ENCODE results near the gene SULF2. TPM values are rescaled to one million over a fixed set of nuclear protein-coding genes. Genes with fewer than 3 reads are reported as not detected.
A peak's percentile ranks its signal among the peaks of the same experiment; 100 is the strongest.

SULF2 gene
- total and polyA plus RNA-seq, 9 of the 15 experiments (the other 6 are each of a cell fraction or from before 2014, with no cell fraction given) = 0.33 TPM; not detected in 8

DNA sequence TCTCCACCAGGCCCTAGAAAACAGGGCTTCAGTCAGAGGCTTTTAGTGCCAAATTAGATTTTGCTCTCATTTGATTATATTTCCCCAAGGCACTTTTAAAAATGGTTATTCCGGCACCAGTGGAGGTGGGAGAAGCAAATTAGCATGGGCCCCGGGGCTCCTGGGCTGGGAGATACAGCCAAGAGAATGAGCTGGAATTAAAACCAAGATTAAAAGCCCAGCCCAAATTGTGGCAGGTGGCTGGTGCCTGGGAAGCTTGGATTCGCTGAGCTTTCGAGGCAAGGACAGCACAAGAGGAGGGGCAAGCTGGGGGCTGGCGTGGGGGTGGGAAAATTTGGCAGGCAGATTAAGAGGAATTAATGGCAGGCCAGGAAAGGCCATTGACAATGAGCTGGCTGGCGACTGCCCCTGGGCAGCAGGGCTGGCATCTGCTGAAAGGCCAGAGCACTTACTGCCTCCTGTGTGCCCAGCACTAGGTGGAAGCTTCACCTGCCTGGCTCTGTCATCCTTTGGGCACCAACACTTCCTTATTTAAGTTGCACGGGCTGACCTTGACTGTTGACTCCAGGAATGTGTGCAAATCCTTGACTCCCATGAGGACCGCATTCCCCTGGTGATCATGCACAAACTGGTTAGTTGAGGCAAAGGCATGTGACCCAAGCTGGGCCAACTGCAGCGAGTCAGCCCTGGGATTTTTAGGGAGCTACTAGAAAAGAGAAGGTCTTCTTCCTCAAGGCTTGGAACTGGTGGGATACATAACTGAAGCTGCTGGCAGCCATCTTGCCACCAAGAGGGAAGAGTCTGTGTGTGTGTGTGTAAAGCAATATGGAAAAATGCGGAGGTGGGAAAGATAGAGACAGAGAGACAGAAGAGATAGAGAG is 76.1 kb downstream of the SULF2 start:
- DNase-seq (ENCODE audit: extremely low read depth in 1 of 4, low spot score in 3 of 4) (no peak), FAIRE-seq (no peak), ATAC-seq (no peak)
- Histone ChIP-seq H3K4me1 (replicated peaks in 1 of 2; ENCODE audit: control insufficient read depth in 2 of 2, insufficient read depth in 2 of 2, low read length in 2 of 2) (no peaks in the 10 kb centered on the region; a peak in 1 of 5 replicates), H3K79me2 (ENCODE audit: control insufficient read depth, insufficient read depth, low read length) (no peaks in the 10 kb centered on the region), H4K20me1 (replicated peaks; ENCODE audit: control insufficient read depth, insufficient read depth, low read length) (peaks cover 6% of the 10 kb centered on the region; the same call in 1 of the 2 replicates), H3K9me1 (ENCODE audit: control insufficient read depth, insufficient read depth, low read length) (peaks cover 2% of the 10 kb centered on the region), H3K4me3 (no peak overlapping the region), H3K4me2 (ENCODE audit: insufficient read depth, low read length) (no peak overlapping the region), H3K27me3 (ENCODE audit: control insufficient read depth in 2 of 2, insufficient read depth in 2 of 2, low read length in 2 of 2) (peaks cover 35 to 78% of the 10 kb centered on the region in 2 experiments), H3K36me3 (ENCODE audit: control insufficient read depth, insufficient read depth, low read length) (no peaks in the 10 kb centered on the region), H2AFZ (ENCODE audit: low read depth, low read length) (no peak overlapping the region), H3K9ac (ENCODE audit: insufficient read depth in 1 of 2, low read depth in 2 of 2, low read length in 2 of 2) (no peak overlapping the region), H3K27ac (ENCODE audit: extremely low read depth, low read depth, low read length) (no peak overlapping the region), H3K9me3 (replicated peaks; ENCODE audit: control insufficient read depth, insufficient read depth, low read depth, low read length) (no peaks in the 10 kb centered on the region)
- intact Hi-C loops (cut with micrococcal nuclease) = no loop called here
- WGBS (ENCODE audit: insufficient coverage, low coverage, missing lambda C conversion rate) = 2% methylated on average over 10 of the region's 10 CpGs
- CTCF ChIA-PET (ENCODE audit: low intra/inter-chr PET ratio) = no interaction called here
- no TSS peak for BruUV-seq (replicated peaks)
- in situ Hi-C loops (cut with MboI) = no loop called here
- POLR2A ChIA-PET = interaction anchor here (0.6 to 0.9 kb wide), 2 partner anchors 34 to 782 kb away, joined by 3 read pairs; no protein-coding TSS in a partner anchor
- TF ChIP-seq, protein P1, sequence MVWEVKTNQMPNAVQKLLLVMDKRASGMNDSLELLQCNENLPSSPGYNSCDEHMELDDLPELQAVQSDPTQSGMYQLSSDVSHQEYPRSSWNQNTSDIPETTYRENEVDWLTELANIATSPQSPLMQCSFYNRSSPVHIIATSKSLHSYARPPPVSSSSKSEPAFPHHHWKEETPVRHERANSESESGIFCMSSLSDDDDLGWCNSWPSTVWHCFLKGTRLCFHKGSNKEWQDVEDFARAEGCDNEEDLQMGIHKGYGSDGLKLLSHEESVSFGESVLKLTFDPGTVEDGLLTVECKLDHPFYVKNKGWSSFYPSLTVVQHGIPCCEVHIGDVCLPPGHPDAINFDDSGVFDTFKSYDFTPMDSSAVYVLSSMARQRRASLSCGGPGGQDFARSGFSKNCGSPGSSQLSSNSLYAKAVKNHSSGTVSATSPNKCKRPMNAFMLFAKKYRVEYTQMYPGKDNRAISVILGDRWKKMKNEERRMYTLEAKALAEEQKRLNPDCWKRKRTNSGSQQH (CRISPR knock-in tag; IDR thresholded peaks at IDR 0.05) = no peak
- TF ChIP-seq ZNF347 (CRISPR knock-in tag; IDR thresholded peaks at IDR 0.05; ENCODE audit: low read depth) (no peak), POLR3A (IDR thresholded peaks at IDR 0.05; ENCODE audit: borderline replicate concordance, extremely low read depth, insufficient read depth, insufficient read length) (no peak), ZNF184 (CRISPR knock-in tag; IDR thresholded peaks at IDR 0.05) (no peak), PHB (CRISPR knock-in tag; IDR thresholded peaks at IDR 0.05) (no peak)
- TF ChIP-seq, protein P2, sequence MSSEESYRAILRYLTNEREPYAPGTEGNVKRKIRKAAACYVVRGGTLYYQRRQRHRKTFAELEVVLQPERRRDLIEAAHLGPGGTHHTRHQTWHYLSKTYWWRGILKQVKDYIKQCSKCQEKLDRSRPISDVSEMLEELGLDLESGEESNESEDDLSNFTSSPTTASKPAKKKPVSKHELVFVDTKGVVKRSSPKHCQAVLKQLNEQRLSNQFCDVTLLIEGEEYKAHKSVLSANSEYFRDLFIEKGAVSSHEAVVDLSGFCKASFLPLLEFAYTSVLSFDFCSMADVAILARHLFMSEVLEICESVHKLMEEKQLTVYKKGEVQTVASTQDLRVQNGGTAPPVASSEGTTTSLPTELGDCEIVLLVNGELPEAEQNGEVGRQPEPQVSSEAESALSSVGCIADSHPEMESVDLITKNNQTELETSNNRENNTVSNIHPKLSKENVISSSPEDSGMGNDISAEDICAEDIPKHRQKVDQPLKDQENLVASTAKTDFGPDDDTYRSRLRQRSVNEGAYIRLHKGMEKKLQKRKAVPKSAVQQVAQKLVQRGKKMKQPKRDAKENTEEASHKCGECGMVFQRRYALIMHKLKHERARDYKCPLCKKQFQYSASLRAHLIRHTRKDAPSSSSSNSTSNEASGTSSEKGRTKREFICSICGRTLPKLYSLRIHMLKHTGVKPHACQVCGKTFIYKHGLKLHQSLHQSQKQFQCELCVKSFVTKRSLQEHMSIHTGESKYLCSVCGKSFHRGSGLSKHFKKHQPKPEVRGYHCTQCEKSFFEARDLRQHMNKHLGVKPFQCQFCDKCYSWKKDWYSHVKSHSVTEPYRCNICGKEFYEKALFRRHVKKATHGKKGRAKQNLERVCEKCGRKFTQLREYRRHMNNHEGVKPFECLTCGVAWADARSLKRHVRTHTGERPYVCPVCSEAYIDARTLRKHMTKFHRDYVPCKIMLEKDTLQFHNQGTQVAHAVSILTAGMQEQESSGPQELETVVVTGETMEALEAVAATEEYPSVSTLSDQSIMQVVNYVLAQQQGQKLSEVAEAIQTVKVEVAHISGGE (CRISPR knock-in tag; IDR thresholded peaks at IDR 0.05) = peak in 1 of 3 experiments; percentile 81; a peak in 1 of 6 replicates
